Esophagus squamous epithelium (tissue), 4 donors: ENCODE data around the gene RAI14.

Source experiments
- POLR2A ChIP-seq, 4 donors: fragments of 450-650 bp; IDR thresholded peaks; one replicate each; pipeline ENCODE4 v1.6.1; 2017; ENCODE audit warnings: antibody characterized with exemption in 4 of 4, mild to moderate bottlenecking in 4 of 4, moderate library complexity in 3 of 4
- TF ChIP-seq, protein P1 (sequence below), 6 experiments: fragments of 450-650 bp in 4 of 6; fragments of 200-600 bp in 2 of 6; sonication (generic) in 2 of 6; IDR thresholded peaks; one replicate each; pipeline ENCODE4 v1.5.1; 2016 to 2019; ENCODE audit warnings: antibody characterized with exemption in 6 of 6, mild to moderate bottlenecking in 4 of 6, moderate library complexity in 4 of 6

DNA sequence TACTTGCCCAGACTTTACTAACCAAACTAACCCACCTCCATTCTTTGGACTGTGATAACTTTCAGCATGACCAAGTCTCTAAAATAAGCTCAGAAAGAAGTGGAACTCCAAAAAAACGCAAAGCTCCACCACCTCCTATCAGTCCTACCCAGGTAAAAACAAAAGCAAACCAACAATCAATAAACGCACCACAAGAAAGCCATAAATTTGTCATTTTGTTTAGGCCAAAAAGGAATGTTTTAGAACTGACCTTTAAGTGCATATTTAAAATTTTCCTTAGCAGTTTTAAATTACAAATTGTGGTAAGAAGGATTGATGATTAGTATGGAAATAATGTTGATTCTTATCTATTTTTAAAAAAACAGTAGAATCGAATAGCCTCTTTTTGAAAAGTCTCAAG is 157.4 kb downstream of the RAI14 start:
- TF ChIP-seq POLR2A (IDR thresholded peaks at IDR 0.05), result no peak
- TF ChIP-seq, protein P1, sequence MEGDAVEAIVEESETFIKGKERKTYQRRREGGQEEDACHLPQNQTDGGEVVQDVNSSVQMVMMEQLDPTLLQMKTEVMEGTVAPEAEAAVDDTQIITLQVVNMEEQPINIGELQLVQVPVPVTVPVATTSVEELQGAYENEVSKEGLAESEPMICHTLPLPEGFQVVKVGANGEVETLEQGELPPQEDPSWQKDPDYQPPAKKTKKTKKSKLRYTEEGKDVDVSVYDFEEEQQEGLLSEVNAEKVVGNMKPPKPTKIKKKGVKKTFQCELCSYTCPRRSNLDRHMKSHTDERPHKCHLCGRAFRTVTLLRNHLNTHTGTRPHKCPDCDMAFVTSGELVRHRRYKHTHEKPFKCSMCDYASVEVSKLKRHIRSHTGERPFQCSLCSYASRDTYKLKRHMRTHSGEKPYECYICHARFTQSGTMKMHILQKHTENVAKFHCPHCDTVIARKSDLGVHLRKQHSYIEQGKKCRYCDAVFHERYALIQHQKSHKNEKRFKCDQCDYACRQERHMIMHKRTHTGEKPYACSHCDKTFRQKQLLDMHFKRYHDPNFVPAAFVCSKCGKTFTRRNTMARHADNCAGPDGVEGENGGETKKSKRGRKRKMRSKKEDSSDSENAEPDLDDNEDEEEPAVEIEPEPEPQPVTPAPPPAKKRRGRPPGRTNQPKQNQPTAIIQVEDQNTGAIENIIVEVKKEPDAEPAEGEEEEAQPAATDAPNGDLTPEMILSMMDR (IDR thresholded peaks at IDR 0.05), result no peak
